Stimulated activated CD4-positive, alpha-beta T cell treated with anti-CD3 and anti-CD28 coated beads, Interleukin-4, amount 100 ng/mL, for 24 hours (primary cell): ENCODE results near the gene KCNK4.
"Not testable (repeated sequence)": the region's sequence is repeated elsewhere in the genome, so short reads cannot be mapped to it uniquely, and the experiment has no call there.

Source experiments
- DNase-seq: peaks from one replicate; pipeline ENCODE4 v3.0.0-alpha.2; 2020

The KCNK4 gene

DNA sequence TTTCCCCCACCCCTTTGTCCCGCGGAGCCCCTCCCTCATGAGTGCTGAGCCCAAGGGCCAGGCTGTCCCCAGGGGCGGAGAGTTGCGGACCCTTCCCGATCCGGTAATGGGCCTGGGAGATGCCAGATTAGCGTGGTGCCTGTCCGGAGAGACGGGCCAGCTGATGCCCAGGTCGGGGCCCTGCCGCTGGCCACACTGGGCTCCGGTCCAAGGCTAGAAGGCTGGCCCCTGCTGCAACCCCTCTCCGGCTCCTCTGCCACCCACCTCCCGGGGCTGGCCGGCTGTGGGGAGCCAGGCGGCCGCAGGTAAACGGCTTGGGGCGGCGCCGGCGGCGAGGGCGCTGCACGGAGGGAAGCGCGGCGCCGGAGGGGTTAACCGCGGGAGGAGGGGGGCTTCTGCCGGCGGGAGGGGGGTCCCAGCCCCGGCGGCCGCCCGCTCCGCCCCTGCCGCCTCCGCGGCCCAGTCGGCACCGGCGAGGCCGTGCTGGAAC is at the start of gene KCNK4:
Gene KCNK4, plus strand, starts transcription at position 41 of the 490 bp plus-strand sequence. CDS start 1,717 bp downstream, outside the sequence.
- DNase-seq = no peak

- DNase-seq = no peak
Observed at GRCh38 chr11:64241491-64242374, 49.4 kb upstream of the KCNK4 start.

DNA sequence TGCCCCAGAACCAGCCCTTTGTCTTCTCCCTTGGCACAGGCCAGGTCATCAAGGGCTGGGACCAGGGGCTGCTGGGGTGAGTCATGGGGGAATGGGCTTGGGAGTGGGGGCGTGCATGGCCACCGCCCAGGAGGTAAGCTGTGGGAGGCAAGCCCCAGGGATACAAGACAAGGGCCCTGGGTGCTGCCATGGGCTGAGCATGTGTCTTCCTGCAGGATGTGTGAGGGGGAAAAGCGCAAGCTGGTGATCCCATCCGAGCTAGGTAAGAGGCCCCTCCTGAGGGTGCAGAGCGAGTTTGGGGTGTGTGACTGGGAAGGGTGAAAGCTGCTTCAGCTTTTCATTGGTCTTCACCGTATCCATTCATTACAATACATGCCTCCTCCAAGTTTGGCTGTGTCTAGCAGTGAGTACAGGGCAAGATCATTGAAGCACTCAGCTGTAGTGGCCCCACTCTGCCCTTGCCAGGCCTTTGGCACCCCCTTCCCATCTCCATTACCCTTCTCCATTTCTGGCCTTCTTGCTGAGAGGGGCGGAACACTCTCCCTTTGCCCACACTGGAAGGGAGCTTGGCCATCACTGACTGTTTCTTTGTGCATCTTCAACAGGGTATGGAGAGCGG is 47.8 kb upstream of the KCNK4 start:
- DNase-seq = no peak

GRCh38 chr11:64244107-64244506 is 47.0 kb upstream of the KCNK4 start:
- DNase-seq = no peak

DNA sequence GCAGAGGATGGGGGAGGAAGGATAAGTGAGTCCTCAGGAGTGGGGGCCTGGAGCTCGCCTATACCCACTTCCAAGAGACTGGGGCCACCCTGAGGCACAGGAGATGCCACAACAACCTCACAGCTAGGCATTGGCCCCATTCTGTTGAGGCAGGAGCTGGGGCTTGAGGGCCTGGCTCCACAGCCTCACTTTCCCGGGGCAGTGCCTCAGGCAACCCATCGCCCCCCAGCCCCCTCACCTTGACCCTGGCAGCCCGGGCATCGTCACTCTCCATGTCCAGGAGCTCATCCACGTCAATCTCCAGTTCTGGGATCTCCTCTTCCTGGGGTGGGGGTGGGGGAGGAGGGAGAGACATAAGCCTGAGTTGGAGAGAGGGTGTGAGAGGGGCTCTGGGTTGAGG is 46.1 kb upstream of the KCNK4 start:
- no peak for DNase-seq

GRCh38 chr11:64245401-64245796 is 45.7 kb upstream of the KCNK4 start:
- no peak for DNase-seq

GRCh38 chr11:64245797-64246620 is 45.1 kb upstream of the KCNK4 start:
- peak; percentile 87 for DNase-seq

- not testable (repeated sequence) for DNase-seq
Observed at GRCh38 chr11:64246621-64246870, 44.6 kb upstream of the KCNK4 start.

GRCh38 chr11:64246871-64247728 is 44.0 kb upstream of the KCNK4 start, which contains the start of gene PPP1R14B:
Gene PPP1R14B, minus strand, starts transcription at chr11:64246943. Its CDS starts 270 bp downstream, at chr11:64246673.
- peak; percentile 85 for DNase-seq

DNA sequence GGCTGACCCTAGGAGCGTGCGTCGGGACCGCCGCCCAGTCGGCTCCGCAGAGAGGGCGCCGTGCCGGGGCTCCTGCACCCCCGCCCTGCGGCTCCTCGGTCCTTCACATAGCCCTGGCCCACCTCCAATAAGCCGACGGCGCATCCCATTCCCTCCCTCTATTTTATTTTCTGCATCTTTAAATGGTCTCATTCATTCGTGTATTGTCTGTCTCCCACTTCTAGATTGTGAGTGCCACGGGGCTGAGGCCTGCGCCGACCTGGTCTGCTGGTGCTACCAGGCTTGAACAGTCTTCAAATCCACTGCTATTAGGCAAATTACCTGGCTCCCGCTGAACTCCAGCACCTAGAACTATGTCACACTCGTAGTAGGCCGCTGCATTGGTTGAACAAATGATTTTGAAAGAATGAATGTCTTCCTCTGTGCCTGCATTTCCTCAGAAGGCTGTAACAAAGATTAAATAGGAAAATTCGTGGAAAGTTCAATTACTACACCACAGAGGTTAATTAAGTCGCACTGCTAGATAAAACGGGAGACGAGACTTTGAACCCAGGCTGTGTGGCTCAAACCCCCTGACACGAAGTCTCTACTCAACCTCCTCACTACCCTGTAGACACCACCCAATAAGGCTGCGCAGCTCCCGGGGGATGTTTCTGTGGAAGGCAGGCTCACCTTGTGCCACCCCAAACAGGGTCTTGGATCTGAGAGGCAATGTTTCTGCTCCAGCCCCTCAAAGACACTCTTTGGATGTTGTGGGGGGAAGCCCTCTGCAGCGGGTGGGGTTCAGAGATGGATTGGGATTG is 43.2 kb upstream of the KCNK4 start:
- DNase-seq = no peak

DNA sequence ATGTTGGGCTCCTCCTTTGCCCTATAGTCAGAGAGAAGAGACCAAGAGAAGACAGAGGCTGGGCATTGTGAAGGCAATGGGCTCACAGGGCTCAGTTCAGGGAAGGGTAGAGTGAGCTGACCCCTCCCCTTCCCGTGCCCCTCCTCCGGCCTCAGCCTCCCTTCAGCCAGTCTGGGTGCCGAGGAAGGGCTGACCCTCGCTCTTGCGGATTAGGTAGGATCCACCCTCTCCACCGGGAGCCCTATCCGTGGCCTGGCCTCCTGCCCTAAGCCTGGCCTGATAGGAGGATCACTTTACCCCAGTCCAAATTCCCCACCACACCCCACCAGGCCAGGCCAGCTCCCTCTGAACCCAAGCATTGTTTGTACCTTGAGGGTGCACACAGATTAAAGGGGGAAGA is 42.5 kb upstream of the KCNK4 start:
- DNase-seq = no peak

- DNase-seq = no peak
Observed at GRCh38 chr11:64249038-64249437, 42.1 kb upstream of the KCNK4 start.

DNA sequence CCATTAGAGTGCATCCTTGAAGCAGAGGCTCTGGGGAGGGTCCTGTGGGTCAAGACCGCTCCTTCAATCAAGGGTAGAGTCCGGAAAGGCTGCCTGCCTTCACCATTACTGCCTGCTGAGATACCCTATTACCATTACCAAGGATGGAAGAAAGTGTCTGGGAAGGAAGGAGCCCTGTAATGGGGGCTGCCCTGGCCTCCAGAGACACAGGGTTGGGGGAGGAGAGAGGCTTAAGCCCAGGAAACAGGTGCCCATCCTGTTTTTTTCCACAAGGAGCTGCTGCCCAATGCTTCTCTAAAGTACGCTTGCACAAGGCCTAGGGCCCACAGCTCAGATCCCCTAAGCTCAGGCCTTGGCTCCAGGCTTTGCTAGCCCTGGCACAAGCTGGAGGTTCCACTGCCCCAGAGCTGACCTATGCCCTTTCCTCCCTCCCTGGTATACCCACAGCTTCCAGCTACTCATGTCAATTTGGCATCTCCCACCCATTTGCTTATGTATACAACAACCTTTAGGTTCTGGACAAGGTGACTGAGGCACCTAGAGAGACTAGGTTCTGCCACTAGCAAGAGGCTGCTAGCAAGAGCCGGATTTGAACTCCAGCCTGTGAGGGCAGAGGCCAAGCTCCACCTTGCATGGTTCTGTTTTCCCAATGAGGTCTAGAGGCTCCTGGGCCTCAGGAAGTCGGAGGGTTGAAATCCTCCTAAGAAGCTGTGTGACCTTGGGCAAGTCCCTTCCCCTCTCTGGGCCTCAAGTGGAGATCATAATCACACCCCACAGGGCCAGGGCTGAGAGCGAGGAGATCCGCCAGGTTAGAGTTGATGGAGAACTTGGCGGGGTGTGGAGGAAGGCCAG is 41.3 kb upstream of the KCNK4 start:
- DNase-seq = no peak

DNA sequence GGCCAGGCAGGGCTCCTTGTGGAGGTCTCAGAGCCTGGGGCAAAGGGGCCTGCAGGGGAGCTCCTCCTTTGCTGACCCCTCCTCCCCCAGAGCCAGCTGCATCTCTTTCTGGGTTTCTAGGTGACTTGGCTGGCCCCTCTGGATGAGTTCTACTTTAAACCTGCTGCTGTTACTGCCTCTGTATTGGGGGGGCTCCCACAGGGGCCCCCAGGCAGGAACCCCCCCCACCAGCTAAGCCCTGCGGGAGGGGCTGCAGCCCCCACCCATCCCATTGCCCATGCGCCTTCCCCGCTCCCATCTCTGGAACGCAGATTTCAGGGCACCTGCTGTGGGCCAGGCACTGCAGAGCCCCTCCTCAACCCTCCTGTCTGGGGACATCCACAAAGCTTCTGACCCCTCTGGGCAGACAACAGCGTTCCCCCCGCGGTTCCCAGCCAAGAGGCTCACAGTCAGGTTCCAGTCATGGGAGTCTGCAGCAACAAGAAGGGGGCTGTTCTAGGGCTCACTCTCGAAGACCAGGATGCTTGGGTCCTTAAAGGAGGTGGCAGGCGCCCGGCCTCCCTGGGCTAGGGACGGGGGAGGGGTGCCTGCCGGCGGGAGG is 40.6 kb upstream of the KCNK4 start:
- no peak for DNase-seq

DNA sequence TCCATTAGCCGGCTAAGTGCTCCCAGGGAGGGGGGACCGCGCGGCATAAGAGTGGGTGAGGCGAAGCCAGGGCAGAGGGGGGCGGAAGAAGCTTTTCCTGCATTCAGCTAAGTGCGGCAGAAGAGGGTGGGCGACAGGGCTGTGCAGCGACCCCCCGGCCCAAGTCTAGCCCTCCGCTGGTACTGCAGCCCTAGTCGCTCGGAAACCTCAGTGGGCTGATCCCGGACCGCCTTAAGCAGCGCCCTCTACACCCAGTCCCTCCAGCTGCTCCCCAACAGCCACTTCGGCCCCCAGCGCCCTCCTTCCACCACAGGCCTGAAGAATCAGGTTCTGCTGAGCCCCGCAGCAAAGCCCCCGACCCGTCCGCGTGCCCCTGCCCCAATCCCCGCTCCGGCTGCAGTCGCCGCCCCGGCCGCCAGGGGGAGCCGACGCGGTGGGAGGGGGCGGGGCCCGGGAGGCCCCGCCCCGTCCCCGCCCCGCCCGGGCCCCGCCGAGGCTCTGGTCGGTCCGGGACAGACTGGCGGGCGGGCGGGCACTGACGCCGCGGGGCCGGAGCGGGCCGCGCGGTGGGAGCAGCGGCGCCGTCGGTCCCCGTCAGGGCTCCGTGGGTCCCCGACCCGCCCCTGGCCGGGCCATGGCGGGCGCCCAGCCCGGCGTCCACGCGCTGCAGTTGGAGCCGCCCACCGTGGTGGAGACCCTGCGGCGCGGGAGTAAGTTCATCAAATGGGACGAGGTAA is 39.9 kb upstream of the KCNK4 start, which contains the start of gene PLCB3:
Gene PLCB3, plus strand, starts transcription at position 515 of the 737 bp plus-strand sequence. Its CDS starts 120 bp downstream, at position 635.
- peak; percentile 62 for DNase-seq

DNA sequence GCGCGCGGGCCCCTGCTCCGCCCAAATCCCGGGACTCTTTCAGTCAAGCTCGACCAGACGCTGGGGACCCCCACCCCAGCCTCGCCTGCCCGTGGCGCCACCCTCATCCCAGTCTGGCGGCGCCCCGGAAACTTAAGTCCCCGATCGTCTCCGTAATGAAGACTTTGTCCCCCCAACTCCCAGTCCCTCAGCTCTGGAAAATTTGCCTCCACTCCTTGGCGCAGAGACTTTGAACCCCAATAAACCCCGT is 39.4 kb upstream of the KCNK4 start:
- no peak for DNase-seq

DNA sequence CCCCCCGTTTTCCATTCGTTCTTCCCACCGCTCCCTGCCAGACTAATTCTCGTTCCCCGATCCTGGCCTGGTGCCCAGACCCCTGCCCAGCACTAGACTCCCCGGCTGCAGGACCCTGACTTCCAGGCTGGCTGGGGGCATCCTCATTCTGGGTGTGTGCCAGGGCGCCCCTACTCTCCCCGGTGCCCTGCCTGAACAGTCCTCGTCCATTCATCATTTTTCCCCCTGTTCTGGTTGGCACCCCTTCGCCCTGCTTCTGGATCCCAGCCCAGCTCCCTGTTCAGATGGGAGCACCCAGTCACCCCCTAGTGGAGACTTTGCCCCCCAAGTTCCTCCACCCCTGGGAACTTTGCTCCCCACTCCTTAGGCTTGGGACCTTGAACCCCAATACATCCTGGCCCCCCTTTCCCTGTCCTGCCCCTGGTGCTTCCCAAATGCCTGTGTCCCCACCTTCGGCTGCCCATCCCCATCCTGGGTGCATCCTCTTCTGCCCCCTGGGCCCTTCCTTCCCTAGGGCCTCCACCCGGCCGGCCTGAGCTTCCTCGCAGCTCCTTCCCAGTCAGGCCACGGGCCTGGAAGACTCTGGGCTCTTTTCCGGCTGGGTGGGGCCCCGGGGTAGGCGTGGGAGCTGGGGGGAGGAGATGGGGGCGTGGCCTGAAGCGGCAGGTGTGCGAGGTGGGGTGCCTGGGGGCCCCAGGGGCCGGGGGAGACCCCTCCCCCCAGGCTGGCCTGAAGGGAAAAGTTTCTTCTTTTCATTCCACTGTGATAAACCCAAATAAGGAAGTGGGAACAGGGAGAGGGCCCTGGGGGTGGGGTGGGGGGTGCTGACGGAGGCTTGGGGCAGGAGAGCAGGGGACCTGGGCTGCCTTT is 38.9 kb upstream of the KCNK4 start:
- DNase-seq = no peak

DNA sequence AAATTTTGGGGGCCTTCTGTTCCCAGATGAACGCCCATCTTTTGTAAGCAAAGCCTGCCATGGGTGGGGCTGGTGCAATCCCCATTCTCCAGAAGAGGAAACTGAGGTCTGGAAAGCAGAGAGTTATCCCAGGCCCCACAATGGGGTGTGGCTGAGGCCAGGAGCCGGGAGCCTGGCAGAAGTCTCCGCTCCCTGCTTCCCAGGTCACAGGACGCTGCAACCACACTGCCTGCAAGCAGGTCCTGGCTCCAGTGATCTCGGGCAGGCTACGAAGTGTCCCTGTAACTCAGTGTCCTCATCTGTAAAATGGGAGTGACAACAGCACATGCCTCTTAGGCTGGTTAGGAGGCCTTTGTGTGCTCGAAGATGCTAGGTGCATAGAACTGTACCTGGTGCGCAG is 38.1 kb upstream of the KCNK4 start:
- DNase-seq = no peak

DNA sequence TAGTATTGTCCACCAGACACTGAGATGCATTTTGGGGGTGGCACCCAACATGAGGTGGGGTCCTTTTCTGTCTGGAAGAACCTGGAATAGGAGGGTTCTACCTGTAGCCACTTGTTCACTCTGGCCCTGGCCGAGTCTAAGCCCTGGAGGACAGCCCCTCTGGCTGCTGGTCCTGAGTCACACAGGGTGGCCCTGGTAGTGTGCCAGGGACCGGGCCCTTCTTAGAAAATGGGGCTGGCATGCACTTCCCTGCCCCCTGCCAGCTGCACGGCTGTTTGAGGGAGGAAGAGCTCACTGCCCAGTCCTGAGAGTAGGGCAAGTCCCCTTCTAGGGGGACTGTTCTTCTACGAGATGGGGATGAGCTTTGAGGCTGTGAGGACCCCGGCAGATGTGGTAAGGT is 37.6 kb upstream of the KCNK4 start:
- no peak for DNase-seq
